Pancreas (tissue), 10 donors: ENCODE measurements around the gene COIL. TPM values are rescaled to one million over a fixed set of nuclear protein-coding genes. Genes with fewer than 3 reads are reported as not detected.

ENCODE experiments used
- ATAC-seq, 4 donors: fragments of 200-7000 bp; cut with Tn5 transposase; one replicate each; pipeline versions ENCODE4 v1.8.0 to v1.9.1; 2020; ENCODE audit warnings: mild to moderate bottlenecking in 4 of 4, moderate library complexity in 4 of 4
- DNase-seq, 6 donors: peaks; one replicate each; pipeline ENCODE4 v3.0.0-alpha.2; 2020
- FAIRE-seq: peaks from 2 replicates; lab custom pipeline; 2012; peaks lifted over from hg19 to GRCh38; lab: Jason Lieb, UNC
- H3K27ac ChIP-seq, 4 donors: fragments of 200-600 bp; sonication (generic); 1 replicate in 3 of 4; 2 replicates in 1 of 4; pipeline versions ENCODE4 v1.5.0 to v1.8.0; 2020
- H3K27me3 ChIP-seq, 4 donors: fragments of 200-600 bp; one replicate each; pipeline ENCODE4 v1.8.0; 2021
- H3K36me3 ChIP-seq, 3 donors: fragments of 200-600 bp; sonication (generic) in 1 of 3; one replicate each; pipeline versions ENCODE4 v1.5.0 to v1.8.0; 2020 to 2021
- H3K4me1 ChIP-seq, 3 donors: fragments of 200-600 bp; one replicate each; pipeline ENCODE4 v1.8.0; 2021
- H3K4me3 ChIP-seq, 4 donors: fragments of 200-600 bp; sonication (generic) in 2 of 4; one replicate each; pipeline versions ENCODE4 v1.5.0 to v1.8.0; 2020 to 2021
- H3K9me3 ChIP-seq, 4 donors: fragments of 200-600 bp; one replicate each; pipeline ENCODE4 v1.8.0; 2021
- CTCF ChIP-seq, 4 donors: fragments of 200-600 bp; sonication (generic) in 3 of 4; IDR thresholded peaks; one replicate each; pipeline versions ENCODE4 v1.5.0 to v1.8.0; 2021; ENCODE audit warnings: antibody characterized with exemption in 4 of 4
- WGBS, 2 donors: extraction: QIAGEN DNeasy Blood & Tissue Kit; methylation state at CpG; one replicate each; pipeline ENCODE4 v1.1.7; 2013; 5-methylcytosine and 5-hydroxymethylcytosine counted together
- intact Hi-C, 3 donors: fragments of 100-400 bp; cut with DNase I; formaldehyde crosslinking; loops; one replicate each; pipeline versions ENCODE4 v1.11.1 to v1.14.2; 2022
- polyA plus RNA-seq, 2 donors: library from polyadenylated mRNA; stranded (reverse); fragments of 200-250 nt; gene quantifications; one replicate each; pipeline ENCODE4 v1.2.3, GENCODE V29; 2013
- total RNA-seq, 6 donors: library from RNA; stranded (reverse); fragmentation: NEBNext Ultra II Directional in 4 of 6; extraction: Animal tissue kit (Norgen Biotek cat#: 25700) in 4 of 6; gene quantifications; one replicate each; pipeline versions ENCODE4 v1.2.1 to v1.2.4, GENCODE V29; 2021 to 2023
- donor health status: healthy with polysubstance abuse.
- donor health status: DM: no; HTN: no; CAD: no; lungs with moderate emphysema.
- donor health status: DM: no; HTN: no; CAD: no.
- donor health status: control.
- donor health status: control.
- donor health status: Bipolar disorder and iron deficiency.
- donor health status: DM: yes; HTN: yes; CAD: no.
- donor health status: DM: no; HTN: no; CAD: no.
- donor health status: DM: no; HTN: no; CAD: no.
- donor health status: DM: yes; HTN: yes; CAD: no.

The COIL gene
- total and polyA plus RNA-seq, 8 donors = 3.6 to 8.6 (median 6.3) TPM

GRCh38 chr17:56926270-56926669 lies 34.6 kb downstream of the COIL start:
- ATAC-seq = no peak
- intact Hi-C loops = no loop called here
- no peaks in the 10 kb centered on the region for H3K4me1 ChIP-seq
- no peak overlapping the region for H3K4me3 ChIP-seq
- H3K9me3 ChIP-seq = no peaks in the 10 kb centered on the region
- no peak overlapping the region for H3K27ac ChIP-seq
- FAIRE-seq = no peak
- no peaks in the 10 kb centered on the region for H3K36me3 ChIP-seq
- no peak for TF ChIP-seq CTCF (IDR thresholded peaks at IDR 0.05)
- no peak for DNase-seq
- H3K27me3 ChIP-seq = no peaks in the 10 kb centered on the region

- 86 to 91% methylated on average over 2 of the region's 2 CpGs for WGBS, 2 donors
- Histone ChIP-seq H3K4me3 (no peak overlapping the region), H3K4me1 (no peaks in the 10 kb centered on the region), H3K36me3 (no peaks in the 10 kb centered on the region), H3K27ac (no peak overlapping the region), H3K27me3 (no peaks in the 10 kb centered on the region), H3K9me3 (no peaks in the 10 kb centered on the region)
- TF ChIP-seq CTCF (IDR thresholded peaks at IDR 0.05) = no peak
- intact Hi-C loops = no loop called here
- FAIRE-seq (no peak), ATAC-seq (no peak), DNase-seq (no peak)
These were observed 35.8 kb downstream of the COIL start for GRCh38 chr17:56925088-56925487.

- H3K4me3 ChIP-seq = no peak overlapping the region
- peaks cover 0 to 12% (median 6%) of the 10 kb centered on the region in 3 donors for H3K4me1 ChIP-seq
- ATAC-seq = no peak
- no peaks in the 10 kb centered on the region for H3K36me3 ChIP-seq
- no peak for DNase-seq
- no peak for TF ChIP-seq CTCF (IDR thresholded peaks at IDR 0.05)
- no peaks in the 10 kb centered on the region for H3K27me3 ChIP-seq
- intact Hi-C loops = no loop called here
- no peak overlapping the region for H3K27ac ChIP-seq
- 80 to 86% methylated on average over 1 of the region's 1 CpG for WGBS, 2 donors
- no peak for FAIRE-seq
- H3K9me3 ChIP-seq = no peaks in the 10 kb centered on the region
These were observed 41.1 kb downstream of the COIL start for GRCh38 chr17:56919717-56920116.

- DNase-seq = no peak
- Histone ChIP-seq H3K27ac (no peak overlapping the region), H3K4me3 (no peak overlapping the region), H3K9me3 (no peaks in the 10 kb centered on the region), H3K36me3 (no peaks in the 10 kb centered on the region), H3K4me1 (peaks cover 0 to 12% (median 6%) of the 10 kb centered on the region in 3 donors), H3K27me3 (no peaks in the 10 kb centered on the region)
- WGBS, 2 donors = 79 to 80% methylated on average over 3 of the region's 3 CpGs
- intact Hi-C loops = no loop called here
- ATAC-seq = no peak
- no peak for TF ChIP-seq CTCF (IDR thresholded peaks at IDR 0.05)
- no peak for FAIRE-seq
These were observed 41.9 kb downstream of the COIL start for GRCh38 chr17:56918916-56919315.

- no peak overlapping the region for H3K27ac ChIP-seq
- FAIRE-seq (no peak), DNase-seq (no peak), ATAC-seq (no peak)
- no peak for TF ChIP-seq CTCF (IDR thresholded peaks at IDR 0.05)
- H3K27me3 ChIP-seq = no peaks in the 10 kb centered on the region
- WGBS, 2 donors = 91 to 95% methylated on average over 4 of the region's 4 CpGs
- H3K4me3 ChIP-seq = no peak overlapping the region
- peaks cover 0 to 12% (median 6%) of the 10 kb centered on the region in 3 donors for H3K4me1 ChIP-seq
- H3K36me3 ChIP-seq = no peaks in the 10 kb centered on the region
- intact Hi-C loops = no loop called here
- H3K9me3 ChIP-seq = no peaks in the 10 kb centered on the region
These were observed 43.1 kb downstream of the COIL start for GRCh38 chr17:56917559-56918296.
